Smooth muscle cell (in vitro differentiated cells): ENCODE results near the gene DNAL4. TPM values are rescaled to one million over a fixed set of nuclear protein-coding genes. Genes with fewer than 3 reads are reported as not detected.

ENCODE experiments used
- DNase-seq: peaks from one replicate; lab custom pipeline; 2025; ENCODE audit not compliant: unreplicated experiment; lab: John Stamatoyannopoulos, UW
- H2AFZ ChIP-seq: fragments of 200-600 bp; sonication (generic); 2 replicates; pipeline ENCODE4 v1.6.0; 2016; ENCODE audit warnings: antibody characterized with exemption, low read depth, mild to moderate bottlenecking
- H3F3A ChIP-seq: fragments of 200-600 bp; sonication (generic); 2 replicates; pipeline ENCODE4 v1.6.0; 2017; ENCODE audit warnings: antibody characterized with exemption, low read depth
- H3K27ac ChIP-seq: fragments of 200-600 bp; sonication (generic); 2 replicates; pipeline ENCODE4 v1.5.1; 2016; ENCODE audit warnings: low read depth, mild to moderate bottlenecking
- H3K27me3 ChIP-seq: fragments of 200-600 bp; sonication (generic); 2 replicates; pipeline ENCODE4 v1.6.1; 2016; ENCODE audit warnings: low read depth, mild to moderate bottlenecking
- H3K36me3 ChIP-seq: fragments of 200-600 bp; sonication (generic); 2 replicates; pipeline ENCODE4 v1.5.1; 2016; ENCODE audit warnings: low read depth
- H3K4me1 ChIP-seq: fragments of 200-600 bp; sonication (generic); 2 replicates; pipeline ENCODE4 v1.5.1; 2016; ENCODE audit warnings: low read depth
- H3K4me2 ChIP-seq: fragments of 200-600 bp; sonication (generic); 2 replicates; pipeline ENCODE4 v1.6.0; 2016; ENCODE audit warnings: mild to moderate bottlenecking
- H3K4me3 ChIP-seq: fragments of 200-600 bp; sonication (generic); 2 replicates; pipeline ENCODE4 v1.5.1; 2016; ENCODE audit warnings: mild to moderate bottlenecking
- H3K79me2 ChIP-seq: fragments of 200-600 bp; sonication (generic); 2 replicates; pipeline ENCODE4 v1.6.0; 2016; ENCODE audit warnings: low read depth, mild to moderate bottlenecking
- H3K9ac ChIP-seq: fragments of 200-600 bp; sonication (generic); 2 replicates; pipeline ENCODE4 v1.6.0; 2016; ENCODE audit warnings: low read depth
- H3K9me3 ChIP-seq: fragments of 200-600 bp; sonication (generic); replicated peaks from 2 replicates; pipeline ENCODE4 v1.5.1; 2016; ENCODE audit warnings: low read depth
- H4K20me1 ChIP-seq: fragments of 200-600 bp; sonication (generic); 2 replicates; pipeline ENCODE4 v1.6.0; 2016; ENCODE audit warnings: low read depth
- CTCF ChIP-seq: fragments of 200-600 bp; sonication (generic); IDR thresholded peaks from 2 replicates; pipeline ENCODE4 v1.5.1; 2017; ENCODE audit warnings: borderline replicate concordance, mild to moderate bottlenecking, antibody characterized with exemption; ENCODE audit not compliant: insufficient read depth, poor library complexity, severe bottlenecking
- WGBS: methylation state at CpG from one replicate; pipeline ENCODE4 v1.1.7; 2016; ENCODE audit warnings: low lambda C conversion rate; 5-methylcytosine and 5-hydroxymethylcytosine counted together
- polyA plus RNA-seq: library from polyadenylated mRNA; unstranded; fragments of >200 nt; fragmentation: Nextera tagmentation; extraction: Ambion mirVana; gene quantifications from 2 replicates; pipeline ENCODE4 v1.2.1, GENCODE V29; 2016
- total RNA-seq: library from RNA; depleted of rRNA; stranded (reverse); fragments of >200 nt; gene quantifications from 2 replicates; pipeline ENCODE4 v1.2.3, GENCODE V29; 2014

Gene DNAL4
- total and polyA plus RNA-seq, 2 experiments from 2014 or later = 13.5 to 29.7 TPM

- Histone ChIP-seq H3K36me3 (no peaks in the 10 kb centered on the region), H2AFZ (no peak overlapping the region), H3K79me2 (no peaks in the 10 kb centered on the region), H3K4me2 (no peak overlapping the region), H3F3A (no peaks in the 10 kb centered on the region), H3K27ac (no peak overlapping the region), H3K27me3 (no peaks in the 10 kb centered on the region), H3K9me3 (no peaks in the 10 kb centered on the region), H3K9ac (no peak overlapping the region), H3K4me3 (no peak overlapping the region), H4K20me1 (peaks cover 7% of the 10 kb centered on the region), H3K4me1 (no peaks in the 10 kb centered on the region)
- no peak for DNase-seq
- TF ChIP-seq CTCF = no peak
- 94% methylated on average over 3 of the region's 3 CpGs for WGBS
Measured at GRCh38 chr22:38833061-38833460, 39.1 kb upstream of the DNAL4 start.

- H3K4me1 ChIP-seq = no peaks in the 10 kb centered on the region
- H3K9ac ChIP-seq = no peak overlapping the region
- 89% methylated on average over 30 of the region's 30 CpGs for WGBS
- no peak overlapping the region for H3K4me2 ChIP-seq
- DNase-seq = no peak
- TF ChIP-seq CTCF = no peak
- peaks cover 7% of the 10 kb centered on the region for H4K20me1 ChIP-seq
- no peaks in the 10 kb centered on the region for H3K36me3 ChIP-seq
- no peaks in the 10 kb centered on the region for H3F3A ChIP-seq
- H3K4me3 ChIP-seq = no peak overlapping the region
- H3K27me3 ChIP-seq = no peaks in the 10 kb centered on the region
- H3K79me2 ChIP-seq = no peaks in the 10 kb centered on the region
- no peak overlapping the region for H3K27ac ChIP-seq
- no peak overlapping the region for H2AFZ ChIP-seq
- no peaks in the 10 kb centered on the region for H3K9me3 ChIP-seq
Measured at GRCh38 chr22:38832005-38832978, 38.3 kb upstream of the DNAL4 start.

GRCh38 chr22:38831166-38831945, 37.4 kb upstream of the DNAL4 start:
- Histone ChIP-seq H3K27ac (no peak overlapping the region), H3K4me3 (no peak overlapping the region), H3K36me3 (no peaks in the 10 kb centered on the region), H3K9ac (no peak overlapping the region), H3K27me3 (no peaks in the 10 kb centered on the region), H3K79me2 (no peaks in the 10 kb centered on the region), H3F3A (no peaks in the 10 kb centered on the region), H3K9me3 (no peaks in the 10 kb centered on the region), H4K20me1 (peaks cover 6% of the 10 kb centered on the region), H2AFZ (no peak overlapping the region), H3K4me2 (no peak overlapping the region), H3K4me1 (no peaks in the 10 kb centered on the region)
- no peak for DNase-seq
- TF ChIP-seq CTCF = no peak
- WGBS = 72% methylated on average over 16 of the region's 16 CpGs
